DOHH2 (cell line): ENCODE data around the gene SLC39A11.

Experiments used
- CTCF ChIP-seq: fragments of 200-600 bp; sonication (generic); IDR thresholded peaks from one replicate; pipeline ENCODE4 v1.5.1; 2014; ENCODE audit warnings: antibody characterized with exemption, mild to moderate bottlenecking, low read depth, low read length; ENCODE audit not compliant: poor library complexity, severe bottlenecking
- EZH2phosphoT487 ChIP-seq: fragments of 200-600 bp; sonication (generic); IDR thresholded peaks from 2 replicates; pipeline ENCODE4 v1.6.1; 2017; ENCODE audit warnings: borderline replicate concordance, mild to moderate bottlenecking, antibody characterized with exemption, low read length, moderate library complexity, mixed read lengths

GRCh38 chr17:72940496-72940895 lies 152.0 kb downstream of the SLC39A11 start:
- TF ChIP-seq CTCF (no peak), EZH2phosphoT487 (no peak)
